Stimulated activated CD4-positive, alpha-beta T cell treated with anti-CD3 and anti-CD28 coated beads, Interleukin-4, amount 100 ng/mL, for 1 hour (primary cell): ENCODE data around the gene MLPH.

Experiments used
- DNase-seq: peaks from one replicate; pipeline ENCODE4 v3.0.0-alpha.2; 2020

Gene MLPH

GRCh38 chr2:237572021-237572741, 85.1 kb downstream of the MLPH start:
- peak; percentile 92 for DNase-seq

- no peak for DNase-seq
Measured at GRCh38 chr2:237572742-237573101, 85.7 kb downstream of the MLPH start.

GRCh38 chr2:237573721-237574415, 86.8 kb downstream of the MLPH start:
- DNase-seq, result no peak

- no peak for DNase-seq
Measured at GRCh38 chr2:237574467-237574866, 87.4 kb downstream of the MLPH start.

GRCh38 chr2:237574894-237575868, 88.1 kb downstream of the MLPH start:
- DNase-seq, result no peak

- DNase-seq, result no peak
Measured at GRCh38 chr2:237575869-237576862, 89.1 kb downstream of the MLPH start.

- DNase-seq, result no peak
Measured at GRCh38 chr2:237576974-237577373, 89.9 kb downstream of the MLPH start.

- DNase-seq, result no peak
Measured at GRCh38 chr2:237577458-237577857, 90.4 kb downstream of the MLPH start.

- no peak for DNase-seq
Measured at GRCh38 chr2:237577956-237578870, 91.2 kb downstream of the MLPH start.

- DNase-seq, result no peak
Measured at GRCh38 chr2:237581326-237581725, 94.3 kb downstream of the MLPH start.

- DNase-seq, result peak; percentile 25
Measured at GRCh38 chr2:237581751-237582746, 95.0 kb downstream of the MLPH start.

GRCh38 chr2:237583385-237584295, 96.6 kb downstream of the MLPH start:
- no peak for DNase-seq

- DNase-seq, result no peak
Measured at GRCh38 chr2:237585590-237586221, 98.7 kb downstream of the MLPH start.

- no peak for DNase-seq
Measured at GRCh38 chr2:237588044-237588696, 101.1 kb downstream of the MLPH start.

GRCh38 chr2:237590272-237591140, 103.5 kb downstream of the MLPH start, which contains the start of gene RAB17:
TSS of gene RAB17 (minus strand) at chr2:237590734. CDS start at chr2:237586154, 4,580 bp downstream.
- no peak for DNase-seq

- DNase-seq, result no peak
Measured at GRCh38 chr2:237591141-237591881, 104.3 kb downstream of the MLPH start.
